Muscle layer of duodenum (tissue), 2 donors: ENCODE measurements around the gene PLEKHG3.

ENCODE experiments used
- H3K27ac ChIP-seq: one replicate; pipeline ENCODE4 v1.7.0; 2013; ENCODE audit warnings: mild to moderate bottlenecking, low read length
- H3K27me3 ChIP-seq: one replicate; pipeline ENCODE4 v1.7.0; 2013; ENCODE audit warnings: low read depth, mild to moderate bottlenecking, control low read depth, low read length
- H3K36me3 ChIP-seq, 2 donors: one replicate each; pipeline ENCODE4 v1.7.0; 2013; ENCODE audit warnings: low read length in 2 of 2, control low read depth in 1 of 2, mild to moderate bottlenecking in 1 of 2; ENCODE audit not compliant: insufficient read depth in 2 of 2, control insufficient read depth in 1 of 2
- H3K4me1 ChIP-seq, 2 donors: one replicate each; pipeline ENCODE4 v1.7.0; 2013; ENCODE audit warnings: low read length in 2 of 2, mild to moderate bottlenecking in 2 of 2, control low read depth in 1 of 2, moderate library complexity in 1 of 2; ENCODE audit not compliant: insufficient read depth in 2 of 2, control insufficient read depth in 1 of 2
- H3K4me3 ChIP-seq, 2 donors: one replicate each; pipeline ENCODE4 v1.7.0; 2013; ENCODE audit warnings: low read length in 2 of 2, low read depth in 1 of 2, mild to moderate bottlenecking in 1 of 2
- H3K9me3 ChIP-seq, 2 donors: one replicate each; pipeline ENCODE4 v1.7.0; 2013; ENCODE audit warnings: low read length in 2 of 2, control low read depth in 1 of 2, mild to moderate bottlenecking in 1 of 2; ENCODE audit not compliant: control insufficient read depth in 1 of 2
- donor health status: healthy.

PLEKHG3 gene

GRCh38 chr14:64708148-64709004 is 4.2 kb downstream of the PLEKHG3 start:
- Histone ChIP-seq H3K36me3 (peaks cover 0 to 4% of the 10 kb centered on the region in 2 donors), H3K4me3 (peak overlapping the region in 1 of 2 donors; percentile 17), H3K9me3 (peaks cover 0 to 3% of the 10 kb centered on the region in 2 donors), H3K27ac (peak overlapping the region; percentile 75), H3K4me1 (peaks cover 25 to 54% of the 10 kb centered on the region in 2 donors), H3K27me3 (no peaks in the 10 kb centered on the region)

- Histone ChIP-seq H3K27me3 (no peaks in the 10 kb centered on the region), H3K4me3 (peak overlapping the region in 1 of 2 donors; percentile 17), H3K4me1 (peaks cover 19 to 54% of the 10 kb centered on the region in 2 donors), H3K9me3 (peaks cover 0 to 3% of the 10 kb centered on the region in 2 donors), H3K27ac (peak overlapping the region; percentile 75), H3K36me3 (peaks cover 0 to 4% of the 10 kb centered on the region in 2 donors)
These were observed 4.9 kb downstream of the PLEKHG3 start for GRCh38 chr14:64709126-64709525.

- H3K4me1 ChIP-seq = peaks cover 19 to 54% of the 10 kb centered on the region in 2 donors
- no peak overlapping the region for H3K27ac ChIP-seq
- H3K36me3 ChIP-seq = peaks cover 0 to 4% of the 10 kb centered on the region in 2 donors
- H3K4me3 ChIP-seq = no peak overlapping the region
- no peaks in the 10 kb centered on the region for H3K27me3 ChIP-seq
- H3K9me3 ChIP-seq = peaks cover 0 to 3% of the 10 kb centered on the region in 2 donors
These were observed 6.8 kb downstream of the PLEKHG3 start for GRCh38 chr14:64711039-64711438.

GRCh38 chr14:64713677-64714076 is 9.5 kb downstream of the PLEKHG3 start:
- H3K4me1 ChIP-seq = peaks cover 18 to 56% of the 10 kb centered on the region in 2 donors
- H3K27me3 ChIP-seq = no peaks in the 10 kb centered on the region
- no peak overlapping the region for H3K27ac ChIP-seq
- no peak overlapping the region for H3K4me3 ChIP-seq
- peaks cover 0 to 3% of the 10 kb centered on the region in 2 donors for H3K9me3 ChIP-seq
- H3K36me3 ChIP-seq = peaks cover 0 to 4% of the 10 kb centered on the region in 2 donors

GRCh38 chr14:64714432-64715025 is 10.3 kb downstream of the PLEKHG3 start:
- peaks cover 13 to 48% of the 10 kb centered on the region in 2 donors for H3K4me1 ChIP-seq
- no peak overlapping the region for H3K27ac ChIP-seq
- H3K27me3 ChIP-seq = no peaks in the 10 kb centered on the region
- no peak overlapping the region for H3K4me3 ChIP-seq
- H3K9me3 ChIP-seq = peaks cover 0 to 3% of the 10 kb centered on the region in 2 donors
- no peaks in the 10 kb centered on the region for H3K36me3 ChIP-seq

- Histone ChIP-seq H3K27ac (no peak overlapping the region), H3K36me3 (no peaks in the 10 kb centered on the region), H3K9me3 (peaks cover 0 to 3% of the 10 kb centered on the region in 2 donors), H3K4me1 (peaks cover 13 to 48% of the 10 kb centered on the region in 2 donors), H3K27me3 (no peaks in the 10 kb centered on the region), H3K4me3 (peak overlapping the region in 1 of 2 donors; percentile 56)
These were observed 11.0 kb downstream of the PLEKHG3 start for GRCh38 chr14:64715146-64715627.

DNA sequence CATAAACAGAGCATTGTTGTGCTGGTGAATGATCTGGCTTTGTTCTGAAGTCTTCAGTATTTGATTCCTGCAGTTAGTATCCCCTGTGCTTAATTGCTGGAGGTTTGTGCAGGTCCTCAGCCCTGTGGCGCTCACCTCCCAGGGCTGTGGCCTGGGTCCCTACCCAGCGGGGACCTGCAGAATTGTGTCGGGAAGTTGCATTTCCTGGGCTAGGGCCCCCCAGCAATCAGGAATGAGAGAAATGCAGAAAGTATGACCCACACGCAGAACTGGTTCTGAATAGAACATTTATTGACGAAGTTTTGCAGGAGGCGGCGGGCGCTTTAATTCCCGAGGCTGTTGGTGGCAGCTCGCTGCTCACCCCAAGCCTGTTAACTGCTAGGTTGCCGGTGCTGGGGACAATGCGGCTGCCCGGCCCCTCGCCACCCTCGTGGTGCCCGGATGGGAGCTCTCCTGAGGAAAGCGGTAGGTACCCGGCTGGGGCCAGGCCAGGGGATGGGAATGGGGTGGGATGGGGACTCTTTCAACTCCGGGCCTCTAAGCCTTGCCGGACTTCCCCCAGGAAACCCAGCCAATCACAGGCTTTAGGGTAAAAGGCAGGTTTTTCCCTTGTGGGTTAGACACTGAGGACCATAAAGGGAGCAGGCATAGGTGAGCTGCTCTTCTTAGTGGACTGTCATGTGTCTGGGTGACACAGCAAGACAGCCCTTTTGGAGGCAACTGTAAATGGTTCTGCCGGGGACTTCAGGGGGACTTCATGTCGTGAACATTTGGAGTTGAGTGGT is 11.6 kb downstream of the PLEKHG3 start:
- Histone ChIP-seq H3K4me1 (peaks cover 18 to 47% of the 10 kb centered on the region in 2 donors), H3K27me3 (no peaks in the 10 kb centered on the region), H3K4me3 (peak overlapping the region; percentile 40 to 56)

DNA sequence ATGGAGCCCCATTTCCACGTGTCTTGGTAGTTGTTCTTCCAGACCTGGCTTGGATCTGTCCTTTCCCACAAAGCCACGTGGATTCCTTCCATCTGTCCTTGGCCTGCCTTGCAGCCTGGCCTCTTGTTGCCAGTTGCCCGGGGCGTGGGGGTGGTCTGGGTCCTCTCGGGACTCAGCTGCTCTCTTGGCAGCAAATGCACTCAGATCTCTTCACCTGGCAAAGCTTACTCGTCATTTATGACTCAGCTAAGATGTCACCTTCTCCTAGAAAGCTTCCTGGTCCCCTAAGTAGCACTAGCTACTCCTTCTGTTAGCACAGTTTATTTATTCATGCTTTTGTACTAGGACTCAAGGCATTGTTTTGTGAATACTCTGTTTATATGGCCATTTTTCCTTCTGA is 13.6 kb downstream of the PLEKHG3 start:
- no peaks in the 10 kb centered on the region for H3K27me3 ChIP-seq
- H3K4me1 ChIP-seq = peaks cover 30 to 66% of the 10 kb centered on the region in 2 donors
- no peaks in the 10 kb centered on the region for H3K36me3 ChIP-seq
- H3K9me3 ChIP-seq = no peaks in the 10 kb centered on the region
- peak overlapping the region; percentile 5 to 19 for H3K4me3 ChIP-seq
- peak overlapping the region; percentile 68 for H3K27ac ChIP-seq

More for the DNA sequence above, 11.6 kb downstream of the PLEKHG3 start:
- H3K9me3 ChIP-seq = peaks cover 0 to 3% of the 10 kb centered on the region in 2 donors
- no peaks in the 10 kb centered on the region for H3K36me3 ChIP-seq
- H3K27ac ChIP-seq = peak overlapping the region; percentile 68

GRCh38 chr14:64718762-64719161 is 14.5 kb downstream of the PLEKHG3 start:
- H3K27ac ChIP-seq = no peak overlapping the region
- H3K4me3 ChIP-seq = no peak overlapping the region
- H3K9me3 ChIP-seq = no peaks in the 10 kb centered on the region
- H3K4me1 ChIP-seq = peaks cover 30 to 66% of the 10 kb centered on the region in 2 donors
- no peaks in the 10 kb centered on the region for H3K27me3 ChIP-seq
- H3K36me3 ChIP-seq = no peaks in the 10 kb centered on the region

DNA sequence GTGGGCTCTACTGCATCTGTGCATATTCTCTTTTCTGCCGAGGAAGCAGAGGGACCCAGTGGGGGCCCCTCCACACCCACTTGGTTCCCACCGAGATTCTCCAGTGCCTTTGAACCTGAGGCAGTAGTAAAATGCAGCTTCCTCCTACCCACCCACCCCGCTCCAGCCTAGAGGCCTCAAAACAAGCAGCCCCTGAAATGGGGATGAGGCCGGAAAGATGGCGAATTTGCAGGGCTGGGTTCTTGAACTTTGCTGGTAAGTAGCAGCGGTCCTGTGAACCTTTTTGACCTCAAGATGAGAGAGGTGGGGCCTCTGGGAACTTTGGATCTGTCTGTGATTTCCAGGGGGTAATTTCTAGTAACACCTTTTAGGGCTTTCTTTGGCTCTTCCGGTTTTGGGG is 15.4 kb downstream of the PLEKHG3 start:
- Histone ChIP-seq H3K4me3 (no peak overlapping the region), H3K27ac (peak overlapping the region; percentile 47), H3K4me1 (peaks cover 30 to 75% of the 10 kb centered on the region in 2 donors), H3K27me3 (no peaks in the 10 kb centered on the region), H3K9me3 (no peaks in the 10 kb centered on the region), H3K36me3 (no peaks in the 10 kb centered on the region)
